GM21528 (cell line): ENCODE data around the gene STK33.

Source experiments
- ATAC-seq: cut with Tn5 transposase; IDR thresholded peaks from one replicate; pipeline ENCODE4 v1.9.1; 2021; ENCODE audit warnings: mild to moderate bottlenecking, moderate library complexity; ENCODE audit not compliant: unreplicated experiment, low FRiP score

The STK33 gene

GRCh38 chr11:8459711-8460399 is 134.2 kb downstream of the STK33 start:
- no peak for ATAC-seq

DNA sequence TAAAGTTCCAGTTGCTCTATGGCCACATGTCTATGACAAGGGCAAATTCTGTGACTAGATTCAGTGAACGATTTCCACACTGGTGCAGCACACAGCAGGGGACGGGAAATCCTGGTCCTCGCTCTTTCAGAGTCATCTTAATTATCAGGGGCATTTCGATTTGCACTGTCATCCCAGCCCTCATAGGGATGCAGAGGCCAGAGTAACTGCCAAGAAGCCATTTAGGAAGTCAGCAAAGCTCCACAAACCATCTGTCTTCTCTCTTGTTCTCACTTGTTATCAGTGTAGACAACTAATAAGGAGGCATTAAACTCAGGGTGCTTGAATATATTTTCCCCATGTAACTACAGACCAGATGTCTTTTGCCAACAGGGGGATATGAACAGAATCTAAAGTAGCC is 151.7 kb downstream of the STK33 start:
- no peak for ATAC-seq

GRCh38 chr11:8440649-8441048 is 153.4 kb downstream of the STK33 start:
- no peak for ATAC-seq

- ATAC-seq = no peak
These were observed 164.5 kb downstream of the STK33 start for GRCh38 chr11:8429483-8429882.

- ATAC-seq = no peak
These were observed 168.0 kb downstream of the STK33 start for GRCh38 chr11:8426076-8426475.

- no peak for ATAC-seq
These were observed 178.8 kb downstream of the STK33 start for GRCh38 chr11:8415195-8415594.

DNA sequence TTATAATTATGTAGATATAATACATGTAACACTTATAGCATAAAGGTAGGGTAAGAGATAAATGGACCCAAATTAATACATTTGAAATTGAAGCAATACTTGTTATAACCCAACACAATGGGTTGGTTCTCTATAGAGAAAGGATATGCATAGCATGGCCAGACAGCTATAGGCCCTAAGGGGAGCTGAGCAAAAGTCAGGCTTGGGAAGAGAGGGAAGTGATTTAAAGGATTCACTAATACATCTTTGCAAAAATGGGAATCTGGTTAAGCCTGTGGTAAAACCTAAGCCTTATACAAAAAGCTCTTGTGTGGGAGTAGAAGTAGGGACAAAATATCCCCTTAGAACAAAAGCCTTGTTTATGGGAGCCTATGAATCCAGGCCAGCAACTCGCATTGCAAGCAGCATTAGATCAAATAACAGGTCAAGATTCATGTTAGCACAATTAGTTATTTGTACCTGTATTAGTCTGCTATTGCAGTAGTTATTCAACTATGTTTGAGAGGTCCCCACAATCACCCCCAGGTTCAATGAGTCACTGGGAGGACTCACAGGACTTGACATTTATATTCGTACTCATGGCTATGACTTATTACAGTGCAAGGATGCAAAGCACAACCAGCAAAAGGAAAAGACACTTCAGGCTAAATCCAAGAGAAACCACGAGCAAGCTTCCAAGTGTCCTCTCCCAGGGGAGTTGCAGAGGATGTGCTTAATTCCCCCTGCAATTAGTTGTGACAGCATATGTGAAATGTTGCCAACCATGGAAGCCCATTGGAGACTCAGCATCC is 185.7 kb downstream of the STK33 start:
- no peak for ATAC-seq

GRCh38 chr11:8403310-8403709 is 190.7 kb downstream of the STK33 start:
- no peak for ATAC-seq

DNA sequence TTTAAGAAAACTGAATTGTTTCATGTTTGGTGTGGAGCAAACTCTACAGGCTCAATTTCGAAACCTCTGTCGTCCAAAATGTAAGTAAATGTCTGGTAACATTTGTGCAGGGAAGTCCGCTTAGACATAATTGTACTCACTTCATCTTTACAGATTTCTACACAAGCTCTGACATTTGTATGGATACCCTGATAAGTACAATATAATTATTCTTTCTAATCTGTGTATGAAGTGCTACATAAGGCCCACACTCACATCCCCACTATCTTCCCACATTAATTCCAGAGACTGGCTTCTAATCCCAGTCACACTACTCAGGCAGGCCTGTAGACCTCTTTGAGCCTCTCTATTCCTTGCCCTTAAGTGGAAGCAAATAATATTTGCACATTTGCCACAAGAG is 201.1 kb downstream of the STK33 start:
- no peak for ATAC-seq

DNA sequence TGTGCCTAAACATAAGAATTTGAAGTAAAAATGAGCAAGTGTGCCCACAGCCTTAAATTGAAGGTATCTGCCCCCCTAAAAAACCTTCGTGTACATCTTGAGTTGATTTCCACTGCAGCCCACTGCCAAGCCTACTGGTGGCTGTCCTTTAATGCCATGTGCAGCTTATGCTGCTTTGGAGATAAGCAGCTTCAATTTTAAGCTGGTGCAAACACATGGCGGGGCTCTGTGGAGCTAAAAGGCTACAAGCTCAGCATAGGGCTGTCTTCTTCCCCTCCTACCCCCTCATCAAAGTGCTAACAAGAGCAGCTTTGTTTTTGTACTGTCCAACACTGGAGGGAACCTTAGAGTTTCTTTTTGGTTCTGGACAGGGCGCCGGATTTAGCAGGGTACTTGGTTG is 201.9 kb downstream of the STK33 start:
- ATAC-seq = no peak

GRCh38 chr11:8390851-8391612 is 203.0 kb downstream of the STK33 start:
- ATAC-seq = no peak

- ATAC-seq = no peak
These were observed 204.7 kb downstream of the STK33 start for GRCh38 chr11:8389029-8389996.

DNA sequence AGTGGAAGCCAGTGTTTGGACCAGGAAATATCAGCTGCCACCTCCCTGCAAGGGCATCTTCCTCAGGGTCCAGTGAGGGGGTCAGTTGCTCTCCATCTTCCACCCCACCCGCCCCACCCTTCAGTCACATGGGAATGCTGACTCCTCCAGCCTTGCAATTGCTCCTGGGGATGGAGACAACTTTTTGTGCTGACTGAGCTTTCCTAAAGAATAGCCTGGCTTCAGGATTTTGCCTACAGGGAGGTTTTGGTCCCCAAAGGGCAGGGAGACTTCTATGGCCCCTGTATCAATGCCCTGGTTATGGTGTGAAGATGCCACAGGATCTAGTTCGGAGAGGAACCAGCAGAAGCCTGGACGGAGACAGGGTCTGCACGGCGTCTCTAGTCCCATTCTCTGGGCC is 206.3 kb downstream of the STK33 start:
- no peak for ATAC-seq

DNA sequence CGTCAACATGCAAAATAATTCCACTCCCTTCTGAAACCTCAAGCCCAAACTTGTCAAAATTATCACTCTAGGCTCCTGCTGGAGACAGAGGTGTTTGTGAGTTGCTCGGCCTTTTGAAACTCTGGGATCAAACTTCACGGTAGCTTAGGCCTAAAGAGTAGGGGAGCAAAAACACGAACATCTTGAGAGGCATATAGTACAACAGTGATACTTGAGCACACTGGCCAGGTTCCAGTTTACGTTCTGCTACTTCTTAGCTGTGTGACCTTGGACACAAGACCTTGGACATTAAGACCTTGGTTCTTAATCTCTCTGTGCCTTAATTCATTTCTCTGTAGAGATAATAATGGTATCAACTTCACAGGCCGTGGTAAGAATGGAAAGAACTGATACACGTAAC is 206.9 kb downstream of the STK33 start:
- ATAC-seq = no peak

GRCh38 chr11:8386134-8386864 is 207.7 kb downstream of the STK33 start:
- no peak for ATAC-seq

DNA sequence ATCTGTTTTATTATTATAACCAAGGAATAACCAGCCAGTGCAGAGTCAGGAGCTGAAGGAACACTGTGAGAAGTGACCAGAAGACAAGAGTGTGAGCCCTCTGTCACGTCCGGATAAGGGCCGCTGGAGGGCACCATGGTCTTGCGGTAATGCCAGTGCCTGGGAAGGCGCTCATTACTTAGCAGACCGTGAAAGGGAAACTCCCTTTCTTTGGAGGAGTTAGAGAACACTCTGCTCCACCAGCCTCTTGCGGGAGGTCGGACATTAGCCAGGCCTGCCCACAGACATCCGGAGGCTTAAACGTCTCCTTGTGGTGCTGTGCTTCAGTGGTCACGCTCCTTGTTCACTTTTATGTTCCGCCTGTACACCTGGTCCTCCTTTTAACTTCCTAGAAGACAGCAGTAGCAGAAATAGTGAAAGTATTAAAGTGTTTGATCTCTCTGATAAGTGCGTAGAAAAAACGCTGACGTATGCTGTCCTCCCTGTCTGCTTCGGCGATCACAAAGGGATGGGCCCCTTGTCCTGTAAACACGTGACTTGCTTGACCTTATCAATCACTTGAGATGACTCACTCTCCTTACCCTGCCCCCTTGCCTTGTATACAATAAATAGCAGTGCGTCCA is 209.7 kb downstream of the STK33 start:
- ATAC-seq = no peak

- no peak for ATAC-seq
These were observed 210.4 kb downstream of the STK33 start for GRCh38 chr11:8383627-8384026.

DNA sequence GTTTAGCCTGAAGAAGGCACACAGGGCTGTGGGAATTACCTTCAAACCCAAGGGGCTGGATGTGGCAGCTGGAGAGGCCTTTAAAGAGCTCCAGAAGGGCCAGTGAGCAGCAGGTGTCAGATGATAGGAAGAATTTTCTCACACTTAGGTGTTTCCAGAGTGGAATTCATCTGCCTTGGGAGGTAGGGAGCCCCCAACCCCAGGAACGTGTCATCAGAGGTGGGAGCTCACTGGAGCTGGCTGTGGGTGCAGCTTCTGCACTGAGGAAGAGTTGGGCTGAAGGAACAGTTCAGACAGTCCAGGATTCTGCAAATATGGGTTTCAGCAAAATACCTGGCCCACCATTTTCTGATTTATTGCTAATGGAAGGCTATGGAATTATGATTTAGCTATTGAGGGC is 210.8 kb downstream of the STK33 start:
- ATAC-seq = no peak

- no peak for ATAC-seq
These were observed 211.5 kb downstream of the STK33 start for GRCh38 chr11:8382436-8383053.
